ENCODE results near the gene FAM210B. TPM values are rescaled to one million over a fixed set of nuclear protein-coding genes. Genes with fewer than 3 reads are reported as not detected.
"Not testable (repeated sequence)": the region's sequence is repeated elsewhere in the genome, so short reads cannot be mapped to it uniquely, and the experiment has no call there.

The FAM210B gene
- total and polyA plus RNA-seq, 2 of the 13 experiments (the other 11 are each of a cell fraction or from before 2014, with no cell fraction given): 75.9 to 107 TPM

- peaks cover 32% of the 10 kb centered on the region for H3K4me1 ChIP-seq (ENCODE audit: insufficient read depth, low read length)
- H3K27ac ChIP-seq (ENCODE audit: extremely low read length, insufficient read depth, low read length): peak overlapping the region; percentile 59
- DNase-seq (ENCODE audit: low spot score); H3K79me2 ChIP-seq (ENCODE audit: insufficient read depth, low read length); CTCF ChIA-PET (ENCODE audit: low intra/inter-chr PET ratio, low total read pairs); H3K27me3 ChIP-seq (ENCODE audit: control insufficient read depth in 1 of 2, insufficient read depth in 2 of 2, low read length in 2 of 2); ATAC-seq; BruUV-seq (replicated peaks); FAIRE-seq; in situ Hi-C loops (cut with HindIII; ENCODE audit: extremely low pct_ligation_motif_present, low pct_unique_long_range_greater_than_20kb); H4K20me1 ChIP-seq (ENCODE audit: insufficient read depth, low read length); H2AFZ ChIP-seq (ENCODE audit: low read length); H3K9me3 ChIP-seq (ENCODE audit: low read length); intact Hi-C loops (cut with micrococcal nuclease; ENCODE audit: unreplicated experiment): not testable (repeated sequence)
- H3K36me3 ChIP-seq (replicated peaks in 1 of 2; ENCODE audit: control insufficient read depth in 1 of 2, insufficient read depth in 2 of 2, low read length in 2 of 2): peaks cover 7 to 18% of the 10 kb centered on the region in 2 experiments; a peak in 4 of 5 replicates
- POLR2A ChIA-PET: interaction anchor here (1.1 to 5.5 kb wide), 4 partner anchors 11 to 57 kb away, joined by 3 to 50 read pairs (median 9); partner anchors contain the start of genes AURKA, CSTF1 and RTF2
- 76% methylated on average over 7 of the region's 7 CpGs for WGBS (ENCODE audit: low lambda C conversion rate)
- H3K4me2 ChIP-seq (ENCODE audit: low read depth, low read length): peak overlapping the region; percentile 88
- peak; percentile 30; the same call in 1 of the 2 replicates for TF ChIP-seq ZBTB38 (CRISPR knock-in tag; IDR thresholded peaks at IDR 0.05)
- TF ChIP-seq ZNF224 (CRISPR knock-in tag; IDR thresholded peaks at IDR 0.05): 0 out of 2 replicates have a peak, but pooled peaks have one; percentile 30
- TF ChIP-seq SALL1 (CRISPR knock-in tag; IDR thresholded peaks at IDR 0.05): 0 out of 2 replicates have a peak, but pooled peaks have one; percentile 10
- TF ChIP-seq ZHX1 (CRISPR knock-in tag; IDR thresholded peaks at IDR 0.05; ENCODE audit: low read depth): peak; percentile 30; the same call in 1 of the 2 replicates
- TF ChIP-seq IRF9 (CRISPR knock-in tag; IDR thresholded peaks at IDR 0.05; ENCODE audit: borderline replicate concordance): 0 out of 2 replicates have a peak, but pooled peaks have one; percentile 31
- TF ChIP-seq ZNF567 (CRISPR knock-in tag; IDR thresholded peaks at IDR 0.05; ENCODE audit: borderline replicate concordance): 0 out of 2 replicates have a peak, but pooled peaks have one; percentile 21
- peak; percentile 40 for TF ChIP-seq ZNF781 (CRISPR knock-in tag; IDR thresholded peaks at IDR 0.05; ENCODE audit: borderline replicate concordance, not compliant biosample characterization)
- peak overlapping the region; percentile 45; the same call in 1 of the 2 replicates for H3K9ac ChIP-seq (ENCODE audit: insufficient read depth, low read depth, low read length)
- H3K4me3 ChIP-seq (replicated peaks in 1 of 3; ENCODE audit: insufficient read depth in 1 of 3, low read depth in 2 of 3, low read length in 3 of 3): peak overlapping the region; percentile 37 to 58 (median 55)
Measured at GRCh38 chr20:56411287-56411686, 52.5 kb downstream of the FAM210B start.
